GM06990 (cell line): ENCODE results near the gene CELF5.

ENCODE experiments used
- DNase-seq: peaks from one replicate; pipeline ENCODE4 v3.0.0-alpha.2; 2011; ENCODE audit not compliant: insufficient read length; ENCODE audit errors: extremely low read depth
- H3K27me3 ChIP-seq: replicated peaks from 2 replicates; pipeline ENCODE4 v1.6.0; 2011; ENCODE audit warnings: low read length; ENCODE audit not compliant: control insufficient read depth, insufficient read depth
- H3K36me3 ChIP-seq: 2 replicates; pipeline ENCODE4 v1.5.1; 2011; ENCODE audit warnings: low read length; ENCODE audit not compliant: control insufficient read depth, insufficient read depth
- H3K4me3 ChIP-seq: replicated peaks from 2 replicates; pipeline ENCODE4 v1.5.1; 2011; ENCODE audit warnings: low read depth, mild to moderate bottlenecking, control low read depth, low read length
- CTCF ChIP-seq: IDR thresholded peaks from 2 replicates; pipeline ENCODE4 v1.5.1; 2011; ENCODE audit warnings: low read length, control low read depth, mild to moderate bottlenecking, inconsistent platforms; ENCODE audit not compliant: insufficient read depth, poor library complexity, severe bottlenecking

The CELF5 gene

DNA sequence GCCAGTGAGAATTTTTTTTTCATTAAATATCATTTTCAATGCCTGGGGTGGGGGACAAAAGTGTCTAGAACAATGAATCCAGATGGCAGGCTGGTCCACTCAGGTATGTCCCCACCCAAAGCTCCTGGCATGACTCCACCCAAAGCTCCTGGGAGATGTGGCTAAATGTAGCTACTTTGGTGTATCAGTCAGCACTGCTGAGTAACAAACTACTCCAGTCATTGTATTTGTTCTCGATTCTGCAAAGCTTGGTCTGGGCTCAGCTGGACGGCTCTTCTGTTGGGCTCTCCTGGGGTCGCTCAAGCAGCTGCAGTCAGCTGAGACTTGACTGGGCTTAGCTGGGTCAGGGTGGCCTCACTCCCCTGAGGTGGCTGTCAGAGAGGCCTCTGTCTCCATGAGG lies 48.5 kb downstream of the CELF5 start:
- DNase-seq, result no peak
- Histone ChIP-seq H3K4me3 (no peak overlapping the region), H3K27me3 (peaks cover 3% of the 10 kb centered on the region), H3K36me3 (no peaks in the 10 kb centered on the region)
- no peak for TF ChIP-seq CTCF

GRCh38 chr19:3274245-3274941 lies 49.9 kb downstream of the CELF5 start:
- H3K4me3 ChIP-seq, result no peak overlapping the region
- no peaks in the 10 kb centered on the region for H3K36me3 ChIP-seq
- no peak for TF ChIP-seq CTCF
- peaks cover 3% of the 10 kb centered on the region for H3K27me3 ChIP-seq
- DNase-seq, result no peak

GRCh38 chr19:3274942-3275582 lies 50.6 kb downstream of the CELF5 start:
- Histone ChIP-seq H3K4me3 (peak overlapping the region; percentile 62), H3K36me3 (no peaks in the 10 kb centered on the region), H3K27me3 (no peaks in the 10 kb centered on the region; the same call in 1 of the 2 replicates)
- DNase-seq, result no peak
- TF ChIP-seq CTCF, result peak; percentile 79

DNA sequence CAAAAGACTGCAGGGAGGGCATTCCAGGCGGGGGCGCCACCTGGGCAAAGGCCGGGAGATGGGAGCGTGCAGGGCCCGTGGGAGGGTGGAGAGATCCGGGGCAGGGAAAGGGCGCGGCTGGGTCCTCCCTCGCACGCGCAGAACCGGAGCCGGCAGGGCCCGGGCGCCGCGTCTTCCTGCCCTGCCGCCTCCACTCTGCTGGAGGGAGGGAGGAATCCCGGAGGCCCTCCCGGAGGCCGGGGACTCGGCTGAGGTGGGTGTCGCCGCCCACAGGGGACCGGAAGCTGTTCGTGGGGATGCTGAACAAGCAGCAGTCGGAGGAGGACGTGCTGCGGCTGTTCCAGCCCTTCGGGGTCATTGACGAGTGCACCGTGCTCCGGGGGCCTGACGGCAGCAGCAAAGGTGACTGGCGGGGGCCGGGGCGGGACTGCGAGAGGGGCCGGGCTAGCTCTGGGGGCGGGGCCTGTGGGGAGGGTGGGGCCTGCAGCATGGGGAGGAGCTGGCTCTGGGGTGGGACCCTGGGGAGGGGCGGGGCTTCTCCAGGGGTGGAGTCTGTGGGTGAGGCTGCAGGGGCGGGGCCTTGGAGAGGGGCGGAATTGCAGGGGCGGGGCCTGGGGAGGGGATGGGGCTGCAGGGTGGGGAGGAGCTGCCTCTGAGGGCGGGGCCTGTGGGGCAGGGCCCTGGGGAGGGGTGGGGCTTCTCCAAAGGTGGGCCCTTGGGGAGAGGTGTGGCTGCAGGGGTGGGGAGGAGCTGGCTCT lies 51.3 kb downstream of the CELF5 start:
- peak; percentile 84 for DNase-seq
- Histone ChIP-seq H3K4me3 (peak overlapping the region; percentile 62), H3K36me3 (no peaks in the 10 kb centered on the region), H3K27me3 (no peaks in the 10 kb centered on the region; the same call in 1 of the 2 replicates)
- no peak for TF ChIP-seq CTCF

DNA sequence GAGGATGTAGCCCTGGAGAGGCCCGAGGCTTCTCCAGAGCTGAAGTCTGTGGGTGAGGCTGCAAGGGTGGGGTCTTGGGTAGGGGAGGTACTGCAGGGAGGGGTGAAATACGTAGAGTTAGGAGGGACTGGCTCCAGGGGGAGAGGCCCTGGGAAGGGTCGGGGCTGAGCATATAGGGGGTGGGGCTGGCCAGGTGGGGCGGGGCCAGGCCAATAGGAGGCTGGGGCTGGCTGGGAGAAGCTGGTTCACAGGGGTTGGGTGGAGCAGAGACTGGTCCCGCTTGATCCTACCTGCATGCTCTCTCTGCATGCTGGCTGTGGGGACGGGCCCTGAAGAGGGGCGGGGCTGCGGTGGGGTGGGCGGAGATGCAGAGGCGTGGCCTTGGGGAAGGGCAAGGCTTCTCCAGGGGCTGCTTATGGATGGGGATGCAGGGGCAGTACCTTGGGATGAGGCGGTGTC lies 51.9 kb downstream of the CELF5 start:
- no peak for DNase-seq
- Histone ChIP-seq H3K27me3 (no peaks in the 10 kb centered on the region; the same call in 1 of the 2 replicates), H3K4me3 (peak overlapping the region; percentile 14; the same call in 1 of the 2 replicates), H3K36me3 (no peaks in the 10 kb centered on the region)
- no peak for TF ChIP-seq CTCF
